Measurements from ENCODE around the gene CCDC201.

- TF ChIP-seq CTCF (conservative IDR thresholded peaks at IDR 0.05 in 1 of 2, IDR thresholded peaks at IDR 0.05 in 1 of 2; ENCODE audit: extremely low read depth in 1 of 2, insufficient read depth in 1 of 2, low read depth in 1 of 2, low read length in 2 of 2) (no peak), EZH2 (IDR thresholded peaks at IDR 0.05; ENCODE audit: borderline replicate concordance, low read length) (no peak)
Observed at GRCh38 chr7:45910855-45911254, 38.0 kb upstream of the CCDC201 start.
